ENCODE data around the gene DDX20. TPM values are rescaled to one million over a fixed set of nuclear protein-coding genes. Genes with fewer than 3 reads are reported as not detected.

The DDX20 gene
- polyA plus RNA-seq, 1 experiment: 6.9 TPM

- no peak overlapping the region for H3K4me3 ChIP-seq (ENCODE audit: low read depth, low read length)
- H3K36me3 ChIP-seq (ENCODE audit: control insufficient read depth, insufficient read depth, low read length): no peaks in the 10 kb centered on the region
- TF ChIP-seq CTCF (IDR thresholded peaks at IDR 0.05; ENCODE audit: insufficient read depth, low read depth, low read length): no peak
- no peak for DNase-seq (ENCODE audit: low read depth)
- ChIA-PET CTCF (interaction anchor here (0.9 to 3.7 kb wide), 9 partner anchors 8 to 269 kb away, joined by 3 to 38 read pairs (median 4); partner anchors contain the start of gene DDX20), POLR2A (interaction anchor here (0.6 kb wide), 1 partner anchor 10 kb away, joined by 5 read pairs; the partner anchor contains the start of gene DDX20)
- no peaks in the 10 kb centered on the region for H3K27me3 ChIP-seq (ENCODE audit: control insufficient read depth, insufficient read depth, low read length)
Observed at GRCh38 chr1:111745675-111746613, 9.8 kb upstream of the DDX20 start.

- H3K4me3 ChIP-seq (ENCODE audit: low read depth, low read length): no peak overlapping the region
- no peaks in the 10 kb centered on the region for H3K36me3 ChIP-seq (ENCODE audit: control insufficient read depth, insufficient read depth, low read length)
- CTCF ChIA-PET: interaction anchor here (0.8 to 3.7 kb wide), 15 partner anchors 7 to 269 kb away, joined by 3 to 38 read pairs (median 4); partner anchors contain the start of gene INKA2
- DNase-seq (ENCODE audit: low read depth): no peak
- no peak for TF ChIP-seq CTCF (IDR thresholded peaks at IDR 0.05; ENCODE audit: insufficient read depth, low read depth, low read length)
- no peaks in the 10 kb centered on the region for H3K27me3 ChIP-seq (ENCODE audit: control insufficient read depth, insufficient read depth, low read length)
- POLR2A ChIA-PET: interaction anchor here (0.6 kb wide), 2 partner anchors 9 to 272 kb away, joined by 5 read pairs; partner anchors contain the start of gene DDX20
Observed at GRCh38 chr1:111746614-111746999, 9.1 kb upstream of the DDX20 start.

- H3K4me3 ChIP-seq (ENCODE audit: low read depth, low read length): no peak overlapping the region
- no peaks in the 10 kb centered on the region for H3K27me3 ChIP-seq (ENCODE audit: control insufficient read depth, insufficient read depth, low read length)
- CTCF ChIA-PET: interaction anchor here (0.8 to 3.7 kb wide), 22 partner anchors 8 to 270 kb away, joined by 3 to 38 read pairs (median 4); partner anchors contain the start of genes DDX20 and INKA2
- POLR2A ChIA-PET: interaction anchor here (0.6 kb wide), 1 partner anchor 273 kb away, joined by 5 read pairs; no protein-coding TSS in a partner anchor
- peak; percentile 61 for TF ChIP-seq CTCF (IDR thresholded peaks at IDR 0.05; ENCODE audit: insufficient read depth, low read depth, low read length)
- no peak for DNase-seq (ENCODE audit: low read depth)
- H3K36me3 ChIP-seq (ENCODE audit: control insufficient read depth, insufficient read depth, low read length): no peaks in the 10 kb centered on the region
Observed at GRCh38 chr1:111747282-111747734, 8.4 kb upstream of the DDX20 start.

GRCh38 chr1:111747947-111748346 lies 7.8 kb upstream of the DDX20 start:
- CTCF ChIA-PET: interaction anchor here (0.8 to 3.7 kb wide), 15 partner anchors 8 to 271 kb away, joined by 3 to 38 read pairs (median 4); partner anchors contain the start of genes DDX20 and INKA2

More at GRCh38 chr1:111747947-111748346, 7.8 kb upstream of the DDX20 start:
- DNase-seq (ENCODE audit: low read depth): no peak
- Histone ChIP-seq H3K36me3 (ENCODE audit: control insufficient read depth, insufficient read depth, low read length) (no peaks in the 10 kb centered on the region), H3K27me3 (ENCODE audit: control insufficient read depth, insufficient read depth, low read length) (no peaks in the 10 kb centered on the region), H3K4me3 (ENCODE audit: low read depth, low read length) (no peak overlapping the region)
- POLR2A ChIA-PET: no interaction called here
- no peak for TF ChIP-seq CTCF (IDR thresholded peaks at IDR 0.05; ENCODE audit: insufficient read depth, low read depth, low read length)
